Ovary (tissue), 9 donors: Measurements from ENCODE around the gene CYP1A1. TPM values are rescaled to one million over a fixed set of nuclear protein-coding genes. Genes with fewer than 3 reads are reported as not detected.

Experiments used
- polyA plus RNA-seq, 2 donors: library from polyadenylated mRNA; stranded (reverse); fragments of 200-250 nt in 1 of 2; fragments of 350-450 nt in 1 of 2; fragmentation: Illumina TruSeq in 1 of 2; extraction: RNeasy Lipid Tissue Mini Kit (QIAGEN cat#74804) in 1 of 2; gene quantifications; one replicate each; pipeline ENCODE4 v1.2.3, GENCODE V29; 2013 to 2014
- total RNA-seq, 7 donors: library from RNA; depleted of rRNA in 2 of 7; stranded (reverse); fragments of >200 nt in 2 of 7; fragmentation: NEBNext Ultra II Directional in 3 of 7; extraction: Animal tissue kit (Norgen Biotek cat#: 25700) in 3 of 7; gene quantifications; one replicate each; pipeline versions ENCODE4 v1.1.0 to v1.2.4, GENCODE V29; 2016 to 2023
- donor health status: DM: no; HTN: no; CAD: no; lungs with moderate emphysema.
- donor health status: DM: no; HTN: no; CAD: no.
- donor health status: Bipolar disorder and iron deficiency.
- donor health status: DM: yes; HTN: yes; CAD: no.
- donor health status: DM: no; HTN: no; CAD: no.
- donor health status: DM: yes; HTN: yes; CAD: no.

The CYP1A1 gene
- total and polyA plus RNA-seq, 9 donors: 0.10 to 1.6 (median 0.96) TPM; not detected in 6

Other genes with a start within 250 kb of the CYP1A1 start
- 1 to 10 TPM; 1.6 to 4.9 (median 2.8) TPM for gene ARID3B, start 184.3 kb downstream of the CYP1A1 start, total RNA-seq
- 1 to 10 TPM; 1.2 to 1.4 TPM for gene ARID3B, start 184.3 kb downstream of the CYP1A1 start, polyA plus RNA-seq
- gene CLK3, start 109.7 kb downstream of the CYP1A1 start, total RNA-seq: 100 to 1,000 TPM in 1 of 7 donors, 10 to 100 TPM in 6; 56.8 to 110 (median 67.2) TPM
- 10 to 100 TPM; 53.2 to 73.4 TPM for gene CLK3, start 109.7 kb downstream of the CYP1A1 start, polyA plus RNA-seq
- 10 to 100 TPM; 10.6 to 44.5 (median 36.3) TPM for gene EDC3, start 29.5 kb downstream of the CYP1A1 start, total RNA-seq
- gene EDC3, start 29.5 kb downstream of the CYP1A1 start, polyA plus RNA-seq: 10 to 100 TPM; 15.5 to 34.2 TPM
- gene CYP1A2, start 23.3 kb upstream of the CYP1A1 start, total RNA-seq: under 1 TPM in 1 of 7 donors, not detected in 6; 0.23 TPM
- gene CYP1A2, start 23.3 kb upstream of the CYP1A1 start, polyA plus RNA-seq: not detected
- gene CSK, start 56.6 kb upstream of the CYP1A1 start, total RNA-seq: 10 to 100 TPM; 10.7 to 49.6 (median 42.1) TPM
- gene CSK, start 56.6 kb upstream of the CYP1A1 start, polyA plus RNA-seq: 10 to 100 TPM in 1 of 2 donors, 1 to 10 TPM in 1; 9.2 to 21.6 TPM
- gene LMAN1L, start 87.3 kb upstream of the CYP1A1 start, total RNA-seq: not detected
- gene LMAN1L, start 87.3 kb upstream of the CYP1A1 start, polyA plus RNA-seq: not detected
- not detected for gene CPLX3, start 101.1 kb upstream of the CYP1A1 start, total RNA-seq
- not detected for gene CPLX3, start 101.1 kb upstream of the CYP1A1 start, polyA plus RNA-seq
- gene ULK3, start 117.6 kb upstream of the CYP1A1 start, total RNA-seq: 10 to 100 TPM; 25.2 to 45.7 (median 27.8) TPM
- gene ULK3, start 117.6 kb upstream of the CYP1A1 start, polyA plus RNA-seq: 10 to 100 TPM; 17.4 to 22.6 TPM
- 10 to 100 TPM; 22.9 to 65.5 (median 53.1) TPM for gene SCAMP2, start 147.8 kb upstream of the CYP1A1 start, total RNA-seq
- 10 to 100 TPM; 27.4 to 60.5 TPM for gene SCAMP2, start 147.8 kb upstream of the CYP1A1 start, polyA plus RNA-seq
- gene MPI, start 164.5 kb upstream of the CYP1A1 start, total RNA-seq: 10 to 100 TPM; 42.6 to 55.6 (median 48.6) TPM
- 10 to 100 TPM; 28.8 to 42.4 TPM for gene MPI, start 164.5 kb upstream of the CYP1A1 start, polyA plus RNA-seq
- gene FAM219B, start 181.3 kb upstream of the CYP1A1 start, total RNA-seq: 100 to 1,000 TPM in 1 of 7 donors, 10 to 100 TPM in 6; 31.0 to 125 (median 67.4) TPM
- gene FAM219B, start 181.3 kb upstream of the CYP1A1 start, polyA plus RNA-seq: 10 to 100 TPM; 35.1 to 67.9 TPM
- gene COX5A, start 212.5 kb upstream of the CYP1A1 start, total RNA-seq: 10 to 100 TPM; 24.8 to 91.3 (median 73.9) TPM
- 100 to 1,000 TPM in 1 of 2 donors, 10 to 100 TPM in 1; 86.2 to 158 TPM for gene COX5A, start 212.5 kb upstream of the CYP1A1 start, polyA plus RNA-seq
- 10 to 100 TPM; 13.6 to 41.2 (median 28.6) TPM for gene RPP25, start 231.2 kb upstream of the CYP1A1 start, total RNA-seq
- 10 to 100 TPM; 16.0 to 17.3 TPM for gene RPP25, start 231.2 kb upstream of the CYP1A1 start, polyA plus RNA-seq